ENCODE results near the gene NRAP.

The NRAP gene

DNA sequence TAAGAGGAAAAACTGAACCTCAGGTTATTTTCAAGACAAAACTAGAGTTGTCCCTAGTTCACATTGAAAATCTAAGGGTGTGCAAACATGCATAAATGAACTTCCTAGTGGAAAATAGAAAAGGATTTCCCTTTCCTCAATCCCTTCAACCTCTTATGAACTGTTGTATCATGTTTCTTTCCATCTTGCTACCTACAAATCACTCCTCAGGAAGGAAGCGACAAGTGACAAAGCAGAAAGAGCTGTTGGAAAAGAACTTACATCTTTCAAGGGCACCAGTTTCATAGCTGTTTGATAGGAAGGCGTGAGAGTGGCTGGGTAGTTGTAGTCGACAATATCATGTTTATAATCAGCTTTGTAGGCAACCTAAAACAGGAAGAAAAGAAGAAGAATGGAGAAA lies 23.9 kb downstream of the NRAP start:
- no peak for DNase-seq

DNA sequence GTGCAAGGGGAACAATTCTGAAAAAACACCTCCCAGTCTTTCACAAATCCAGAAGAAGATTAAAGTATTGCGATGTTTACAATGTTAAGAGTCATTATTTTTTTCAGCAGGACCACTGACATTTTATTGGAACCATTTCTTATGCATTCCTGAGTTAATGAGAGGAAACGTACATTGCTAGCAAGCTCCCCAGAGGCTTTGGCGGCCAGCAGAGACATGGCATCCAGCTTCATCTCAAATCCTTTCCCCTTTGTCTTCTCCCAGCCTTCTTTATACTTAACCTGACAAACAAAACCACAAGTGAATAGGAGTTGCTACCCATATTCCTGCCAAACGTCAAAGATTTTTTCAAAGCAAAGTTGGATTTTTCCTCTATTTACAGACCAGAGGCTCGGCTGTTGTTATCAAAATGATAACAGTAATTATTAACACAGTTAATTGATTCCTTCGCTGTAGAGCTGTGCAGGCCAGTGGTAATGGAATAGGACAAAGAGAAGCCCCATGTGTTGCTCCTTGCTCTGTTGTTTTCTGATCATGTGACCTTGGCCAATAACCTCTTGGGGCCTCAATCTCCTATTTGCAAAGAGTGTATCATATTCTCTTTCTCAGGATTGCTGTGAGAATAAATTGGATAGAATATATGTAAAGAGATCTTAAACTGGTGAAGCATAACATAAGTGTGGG lies 32.0 kb downstream of the NRAP start:
- DNase-seq: no peak

DNA sequence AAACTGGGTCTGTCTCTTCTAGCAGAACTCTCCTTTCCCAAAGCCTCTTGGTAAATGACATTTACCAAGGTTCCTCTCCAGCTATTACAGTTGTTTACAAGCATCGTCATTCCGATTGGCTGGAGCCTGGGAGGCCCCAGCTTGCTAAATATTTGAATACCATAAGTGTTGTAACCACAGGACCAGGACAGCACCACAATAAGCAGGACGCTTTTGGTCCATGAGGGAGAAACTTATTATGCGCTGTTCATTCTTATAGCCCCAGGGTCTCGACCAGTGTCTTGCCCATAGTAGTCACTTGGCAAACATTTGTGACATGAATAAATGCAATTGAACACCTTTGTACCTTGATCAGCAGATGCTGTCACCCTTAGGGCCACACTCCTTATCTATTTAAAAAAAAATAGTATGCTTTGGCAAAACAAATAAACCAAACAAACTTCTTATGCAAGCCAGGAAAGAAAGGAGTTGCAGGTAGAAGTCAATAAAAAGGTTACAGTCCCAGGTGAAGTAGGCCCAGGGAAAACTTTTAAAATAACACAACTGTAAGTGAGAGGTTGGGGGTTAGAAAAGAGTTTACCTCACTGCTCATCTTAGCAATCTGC lies 32.8 kb downstream of the NRAP start:
- no peak for DNase-seq

DNA sequence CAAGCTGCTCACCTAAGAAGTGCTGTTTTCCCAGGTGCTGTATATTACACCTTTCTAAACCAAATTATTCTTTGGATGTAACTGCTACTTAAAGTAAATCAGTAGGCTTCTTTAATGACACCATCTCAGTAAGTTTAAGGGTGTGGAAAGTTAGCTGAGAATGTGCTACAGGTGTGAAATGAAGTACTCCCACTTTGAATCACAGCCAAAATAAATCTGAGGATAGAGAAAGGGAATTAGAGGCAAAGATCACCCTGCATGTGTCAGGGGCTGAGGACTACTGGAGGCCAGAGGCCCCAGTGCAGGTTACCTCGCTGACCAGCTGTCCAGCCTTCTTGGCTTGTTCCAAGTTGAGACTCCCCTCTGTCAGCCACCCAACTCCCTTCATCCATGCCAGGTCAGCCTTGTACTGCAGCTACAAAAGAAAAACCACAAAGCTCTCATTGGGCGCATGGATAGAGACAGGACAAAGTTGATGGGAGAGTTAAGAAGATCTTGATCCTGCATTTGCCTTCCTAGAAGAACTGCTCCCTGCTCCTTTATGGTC lies 35.2 kb downstream of the NRAP start:
- no peak for DNase-seq

DNA sequence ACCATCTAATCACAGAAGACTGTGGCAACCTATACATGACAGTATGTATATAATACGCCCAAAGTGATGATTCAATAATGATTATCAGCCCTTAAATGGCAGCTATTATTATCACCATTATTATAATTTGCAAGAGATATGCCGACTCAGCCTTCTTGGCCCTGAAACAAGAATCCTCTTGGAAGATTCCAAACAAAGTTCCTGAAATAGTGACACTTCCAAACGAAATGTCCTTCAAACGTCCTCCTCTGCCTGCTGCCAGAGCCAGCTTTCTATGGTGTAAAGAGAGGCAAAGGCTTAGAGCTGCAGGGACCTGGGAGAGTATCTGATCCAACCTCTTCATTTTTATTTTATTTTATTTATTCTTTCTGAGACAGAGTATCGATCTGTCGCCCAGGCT lies 36.0 kb downstream of the NRAP start:
- DNase-seq: no peak

DNA sequence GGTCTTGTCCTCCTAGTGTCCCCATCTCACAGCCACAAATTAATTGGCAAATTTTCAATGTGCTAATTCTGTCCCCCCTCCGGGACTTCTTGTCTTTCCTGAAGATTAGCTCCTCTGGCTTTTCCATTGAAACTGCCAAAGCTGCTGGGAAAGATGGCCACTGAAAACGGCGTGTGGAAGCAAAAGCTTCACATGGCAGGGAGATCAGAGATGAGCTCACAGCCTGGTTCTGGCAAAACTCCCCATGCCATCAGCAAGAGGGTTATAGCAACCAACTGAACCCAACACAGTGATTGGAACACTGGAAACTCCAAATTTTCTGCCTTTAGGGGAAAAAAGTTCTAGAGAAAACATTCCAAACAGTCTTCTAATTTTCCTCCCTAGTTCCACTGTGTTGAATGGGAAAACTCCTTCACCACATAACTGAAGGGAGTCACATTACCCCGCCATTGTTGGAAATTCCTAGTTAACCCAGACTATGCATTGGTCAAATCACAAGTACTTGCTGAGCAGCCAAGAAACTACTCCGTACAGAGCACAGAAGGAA lies 37.0 kb downstream of the NRAP start:
- DNase-seq: no peak

DNA sequence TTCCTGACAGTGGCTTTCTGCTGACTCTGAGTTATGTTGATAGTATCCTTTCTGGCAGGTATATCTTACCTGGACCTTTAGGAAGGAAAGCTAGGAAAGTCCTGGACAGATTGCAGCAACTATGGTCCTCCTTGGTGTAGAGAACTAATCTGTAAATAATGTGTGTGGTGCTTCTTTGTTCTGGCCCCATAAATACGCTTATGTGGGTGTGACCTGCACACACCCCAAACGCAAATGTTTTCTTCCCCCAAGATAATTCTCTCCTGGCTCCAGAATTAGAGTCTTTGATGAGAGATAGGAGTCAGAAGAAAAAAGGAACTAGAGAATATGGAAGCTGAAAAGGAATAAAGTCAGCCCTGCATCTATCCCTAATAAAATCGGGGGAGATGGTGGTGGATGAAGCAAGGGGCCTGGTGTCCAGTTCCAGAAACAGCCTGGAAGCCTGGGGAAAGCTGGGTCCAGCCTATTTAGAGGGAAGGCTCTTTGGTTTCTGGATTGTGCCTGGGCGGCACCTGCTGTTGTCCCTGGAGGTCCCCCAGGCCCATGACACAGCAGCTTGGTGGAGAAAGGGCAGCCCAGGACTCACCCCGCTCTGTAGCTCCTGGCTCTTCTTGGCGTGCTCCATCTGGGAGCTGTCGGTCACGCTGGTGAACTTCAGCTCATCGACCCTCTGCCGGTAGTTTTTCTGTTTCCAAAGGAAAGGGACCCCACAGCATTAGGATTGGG lies 38.2 kb downstream of the NRAP start:
- no peak for DNase-seq

DNA sequence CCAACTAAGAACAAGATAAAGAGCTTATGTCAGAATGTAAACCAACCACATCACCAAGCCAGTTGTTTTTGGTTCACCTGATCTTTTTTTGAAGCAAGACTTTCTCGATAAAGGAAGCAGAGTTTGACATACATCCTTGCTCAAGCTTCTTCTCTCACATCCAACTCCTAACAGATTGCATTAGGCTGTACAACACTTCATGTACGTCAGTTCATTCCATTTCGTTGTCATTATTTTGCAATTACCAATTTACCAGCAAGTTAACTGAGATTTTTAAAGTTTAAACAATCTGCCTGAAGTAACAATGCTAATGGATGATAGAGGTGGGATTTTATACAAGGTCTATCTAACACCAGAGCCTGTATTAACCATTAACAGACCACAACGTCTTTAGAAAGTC lies 41.0 kb downstream of the NRAP start:
- no peak for DNase-seq

DNA sequence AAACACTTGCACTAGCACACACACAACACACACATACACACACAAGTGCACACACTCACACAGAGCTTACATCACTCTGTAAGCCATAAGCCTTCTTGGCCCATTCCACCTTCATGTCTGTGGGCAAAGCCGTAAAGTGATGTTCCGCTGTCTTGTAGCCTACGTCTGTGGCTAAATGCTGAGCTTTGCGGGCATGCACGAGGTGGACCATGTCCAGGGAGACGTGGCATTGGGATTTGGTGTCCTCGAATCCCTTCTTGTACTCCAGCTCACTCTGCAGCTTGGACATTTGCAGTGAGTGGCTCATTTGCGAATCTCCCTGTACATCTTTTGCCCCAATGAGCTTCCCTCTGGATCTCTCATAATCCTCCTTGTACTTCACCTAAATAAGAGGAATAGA lies 42.0 kb downstream of the NRAP start:
- no peak for DNase-seq

DNA sequence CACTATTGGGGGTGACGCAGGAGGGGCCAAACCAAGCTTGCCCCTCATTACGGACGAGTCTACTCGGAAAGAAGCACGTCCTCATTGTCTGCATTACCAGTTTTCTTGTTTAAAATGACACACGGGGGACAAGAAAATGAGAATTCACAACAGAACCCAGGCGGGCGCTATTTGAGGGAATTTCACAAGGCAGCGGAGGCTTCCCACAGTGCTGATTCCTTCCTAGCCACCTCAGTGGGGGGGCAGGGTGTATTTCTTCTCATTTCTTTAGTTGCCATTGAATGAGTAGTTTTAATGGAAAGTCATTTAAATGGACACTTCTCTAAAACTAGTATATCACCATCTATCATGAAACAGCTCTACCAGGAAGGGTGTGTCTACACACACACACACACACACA lies 42.9 kb downstream of the NRAP start:
- DNase-seq: no peak

DNA sequence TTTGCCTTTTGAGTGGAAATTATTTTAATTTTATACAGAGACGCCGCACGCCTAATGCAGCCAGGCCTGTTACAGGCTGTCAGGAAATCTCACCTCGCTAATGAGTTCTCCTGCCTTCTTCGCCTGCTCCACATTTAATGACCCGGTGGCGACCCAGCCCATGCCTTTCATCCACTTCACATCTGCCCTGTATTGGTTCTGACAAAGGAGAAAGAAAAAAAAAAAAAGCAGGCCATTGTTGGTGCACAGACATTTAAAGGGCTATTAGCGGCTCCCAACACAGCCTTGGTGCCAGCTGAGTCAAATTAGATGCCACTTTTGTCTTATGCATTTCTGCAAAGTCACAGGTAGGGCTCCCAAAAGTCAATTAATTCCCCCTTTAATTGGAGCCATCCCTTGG lies 43.3 kb downstream of the NRAP start:
- no peak for DNase-seq

DNA sequence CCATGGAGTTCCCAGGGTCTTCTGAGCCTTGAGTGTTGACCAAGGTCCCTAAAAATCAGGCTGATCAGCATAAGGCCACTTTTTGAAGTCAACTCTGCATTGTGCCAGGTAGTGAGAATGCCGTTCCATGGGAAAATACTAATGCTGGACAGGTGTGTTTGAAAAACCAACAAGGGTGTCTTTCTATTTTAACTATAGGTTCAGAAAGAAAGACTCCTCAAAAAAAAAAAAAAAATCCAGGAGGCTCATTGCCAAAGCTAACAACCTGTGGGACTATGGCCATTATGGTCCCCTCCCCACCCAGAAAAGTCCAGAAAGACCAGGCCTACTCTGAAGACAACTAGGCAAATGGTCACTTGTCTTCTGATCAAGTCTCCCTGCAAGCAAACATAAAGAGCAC lies 44.4 kb downstream of the NRAP start:
- no peak for DNase-seq

DNA sequence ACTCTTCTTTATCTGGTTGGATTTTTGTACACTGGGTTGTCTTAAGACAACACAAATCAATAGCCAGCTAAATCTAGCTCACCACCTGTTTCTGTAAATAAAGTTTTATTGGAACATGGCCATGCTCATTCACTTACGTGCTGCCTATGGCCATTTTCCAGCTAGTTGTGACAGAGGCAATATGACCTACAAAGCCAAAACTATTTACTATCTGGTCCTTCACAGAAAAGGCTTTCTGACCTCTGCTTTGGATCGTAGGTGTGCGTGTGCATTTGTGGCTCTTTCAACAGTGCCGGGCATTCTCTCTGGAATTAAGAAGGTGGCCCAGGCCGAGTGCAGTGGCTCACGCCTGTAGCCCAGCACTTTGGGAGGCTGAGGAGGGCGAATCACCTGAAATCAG lies 45.5 kb downstream of the NRAP start:
- DNase-seq: no peak

DNA sequence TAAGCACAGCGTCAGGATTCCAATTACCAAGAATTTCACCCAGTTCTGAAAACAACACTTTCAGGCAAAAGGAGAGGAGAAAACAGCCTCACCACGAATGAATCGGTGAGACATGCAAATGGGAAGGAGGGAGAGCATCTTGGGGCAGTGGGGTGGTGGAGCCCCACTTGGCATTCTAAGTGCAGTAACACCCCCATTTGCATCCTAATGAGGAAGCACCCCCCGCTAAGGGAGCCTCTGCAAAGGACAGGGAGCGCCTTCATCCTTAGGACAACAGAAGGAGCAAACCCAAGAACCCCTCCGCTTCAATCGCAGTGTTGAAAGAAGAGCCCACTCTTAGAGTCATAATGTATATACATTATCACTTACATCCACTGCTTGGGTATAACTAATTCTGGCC lies 46.8 kb downstream of the NRAP start:
- no peak for DNase-seq

DNA sequence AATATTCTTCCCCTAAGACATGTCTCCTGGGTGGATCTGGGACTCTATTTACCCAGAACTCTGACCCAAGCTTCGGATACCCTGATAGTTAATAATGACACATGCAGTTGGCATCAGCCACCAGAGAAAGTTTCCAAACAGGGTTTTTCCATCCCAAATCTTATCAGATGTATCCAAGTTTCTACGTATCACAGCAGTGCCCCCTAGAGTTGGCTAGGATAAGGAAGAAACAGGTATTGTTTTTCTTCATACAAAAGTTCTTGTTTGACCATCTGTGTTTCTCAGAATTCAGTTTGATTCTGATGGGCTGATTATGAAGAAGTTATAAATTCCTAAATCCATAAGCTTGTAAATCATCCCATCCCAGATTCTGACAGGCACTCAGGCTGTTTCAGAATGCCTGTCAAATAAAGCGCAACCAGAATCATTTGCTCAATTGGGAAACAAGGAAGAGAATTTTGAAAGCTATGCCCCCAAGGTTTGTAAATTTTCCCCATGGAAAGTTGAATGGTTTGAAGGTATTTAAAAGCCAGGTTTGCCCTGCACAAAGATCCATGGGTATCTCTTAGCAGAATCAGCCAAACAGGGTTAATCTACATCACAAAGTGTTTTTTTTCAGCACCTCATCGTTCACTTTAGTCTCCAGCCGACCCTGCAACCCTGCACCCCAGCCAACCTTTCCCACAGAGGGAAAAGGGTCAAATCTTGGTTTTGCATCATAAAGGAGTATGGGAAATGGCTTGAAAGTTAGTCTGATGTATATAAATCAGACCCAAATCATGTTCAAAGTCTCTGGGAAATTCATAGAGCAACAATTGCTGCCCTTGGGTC lies 47.4 kb downstream of the NRAP start:
- DNase-seq: peak; percentile 19

DNA sequence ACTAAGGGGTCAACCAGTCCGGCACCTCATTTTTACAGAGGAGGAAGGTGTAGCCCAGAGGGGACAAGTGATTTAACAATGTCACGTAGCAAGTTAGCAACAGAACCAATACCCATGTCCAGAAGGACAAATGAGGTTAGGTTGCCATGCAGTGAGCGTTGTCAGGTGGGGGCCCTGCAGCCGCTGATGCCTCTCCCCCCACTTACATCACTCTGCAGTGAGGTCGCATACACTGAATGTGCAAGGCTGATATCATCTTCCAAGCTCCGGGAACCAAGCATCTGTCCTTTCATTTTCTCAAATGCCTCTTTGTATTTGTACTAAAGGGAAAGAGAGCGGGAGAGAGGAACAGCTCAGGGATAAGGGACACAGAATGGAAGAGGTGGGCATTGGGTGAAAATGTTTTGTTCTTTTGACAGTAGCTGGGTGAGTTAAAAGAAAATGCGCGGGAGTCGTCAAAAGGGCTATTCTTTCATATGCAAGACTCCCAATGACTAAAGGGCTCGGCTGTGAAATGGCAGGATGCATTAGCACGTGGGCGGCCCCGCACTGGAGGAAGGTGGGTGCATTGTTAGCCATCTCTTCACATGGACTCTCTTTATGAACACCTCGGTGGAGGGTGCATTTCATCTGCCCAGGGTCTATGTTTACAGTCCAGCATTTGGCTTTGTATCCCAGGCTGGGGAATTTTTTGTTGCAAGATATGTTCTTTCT lies 49.7 kb downstream of the NRAP start:
- DNase-seq: no peak

DNA sequence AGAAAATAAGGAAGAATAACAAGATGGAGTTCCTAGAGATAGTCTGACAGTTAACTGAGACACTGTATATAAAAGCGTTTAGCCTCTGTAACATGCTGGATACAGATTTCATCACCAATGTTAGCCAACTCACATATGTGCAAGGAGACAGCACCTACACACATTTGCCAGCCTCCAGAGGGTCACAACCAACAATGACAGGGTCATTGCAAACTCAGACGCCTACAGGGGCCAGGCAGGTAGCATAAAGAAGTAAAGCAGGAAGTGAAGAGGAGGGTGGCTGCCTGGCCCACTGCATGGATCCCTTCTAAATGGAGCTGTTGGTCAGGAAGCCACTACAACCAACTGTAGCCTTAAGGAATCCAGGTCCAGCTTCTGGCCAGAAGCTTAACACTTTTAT lies 50.4 kb downstream of the NRAP start:
- no peak for DNase-seq

DNA sequence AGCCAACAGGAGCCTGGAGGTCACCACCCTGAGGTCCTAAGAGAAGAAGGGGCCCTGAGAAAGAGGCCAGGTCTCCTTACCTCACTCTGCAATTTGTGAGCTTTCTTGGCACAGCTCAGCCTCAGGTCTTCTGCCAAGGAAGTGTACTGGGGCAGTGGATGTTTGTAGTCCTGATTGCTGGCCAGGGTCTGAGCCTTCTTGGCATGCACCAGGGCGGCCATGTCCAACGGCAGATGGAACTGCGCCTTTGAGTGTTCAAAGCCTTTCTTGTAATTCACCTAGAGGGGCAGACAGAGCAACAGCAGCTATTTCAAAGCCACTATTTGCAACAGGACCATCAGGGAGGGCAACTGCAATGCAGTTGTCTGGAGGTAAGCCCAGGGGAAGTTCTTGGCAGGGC lies 51.7 kb downstream of the NRAP start:
- DNase-seq: no peak

DNA sequence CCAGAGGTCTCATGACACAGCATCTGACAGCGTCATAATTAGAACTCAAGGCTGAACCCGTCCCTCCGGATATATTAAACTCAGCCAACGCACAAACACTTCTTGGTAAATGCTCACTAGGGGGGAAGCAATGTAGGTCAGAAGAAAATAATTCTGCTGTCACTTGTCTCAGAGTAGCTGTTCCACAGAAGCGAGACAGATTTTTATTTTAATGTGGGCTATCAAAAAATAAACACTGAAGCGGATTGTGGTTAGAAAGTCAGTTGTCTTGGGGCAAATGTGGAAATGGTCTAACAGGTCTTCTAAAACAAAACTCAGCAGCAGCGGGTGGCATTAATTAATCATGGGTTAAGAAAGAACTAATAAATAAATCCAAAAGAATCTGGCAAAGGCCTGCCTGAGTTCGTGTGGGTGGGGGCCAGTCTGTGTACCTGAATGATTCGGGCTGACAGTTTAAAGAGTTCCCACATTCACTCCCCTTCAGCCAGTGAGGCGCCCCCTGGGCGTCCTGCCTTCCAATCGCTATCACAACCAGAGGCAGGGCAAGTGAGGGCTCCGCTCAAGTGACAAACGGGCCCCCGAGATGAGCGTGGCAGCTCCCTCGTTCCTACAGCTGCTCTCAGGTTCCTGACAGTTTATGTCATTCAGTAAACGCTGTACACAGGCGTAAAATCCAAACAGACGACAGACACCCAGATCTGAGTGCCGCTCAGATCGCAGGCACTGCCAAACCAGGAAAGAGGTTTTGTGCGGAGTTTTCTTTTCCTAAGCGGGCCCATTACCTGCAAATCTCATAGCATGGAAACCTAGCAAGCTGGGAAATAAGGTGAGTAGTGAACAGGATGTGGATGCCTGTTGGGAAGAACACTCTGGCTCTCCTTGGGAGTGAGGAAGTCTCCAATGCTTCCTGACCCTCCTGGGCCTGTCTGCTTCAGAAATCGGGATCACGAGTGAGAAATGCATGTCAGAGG lies 52.9 kb downstream of the NRAP start:
- no peak for DNase-seq

DNA sequence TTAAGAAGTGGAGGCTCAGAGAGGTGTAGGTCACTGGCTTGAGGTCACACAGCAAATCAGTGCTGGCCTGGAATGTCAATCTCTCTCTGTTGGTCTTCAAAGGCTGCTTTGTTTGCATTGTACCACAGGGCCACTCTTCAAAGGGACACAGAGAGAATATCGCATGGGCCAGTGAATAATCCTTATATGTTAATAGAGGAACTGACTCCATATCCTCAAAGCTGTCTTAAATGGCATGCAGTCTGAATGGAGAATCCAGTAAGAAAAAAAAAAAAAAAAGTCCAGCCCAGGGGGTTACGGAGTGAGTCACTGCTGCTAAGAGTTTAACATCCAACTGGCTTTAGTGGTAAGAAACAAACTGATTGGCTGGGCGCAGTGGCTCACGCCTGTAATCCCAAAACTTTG lies 54.1 kb downstream of the NRAP start:
- DNase-seq: no peak

Measured in hematopoietic multipotent progenitor cell treated with erythropoietin and hydrocortisone succinate and interleukin-3 and kit ligand, for 6 days (in vitro differentiated cells).